Ishikawa (cell line): ENCODE results near the gene KHDRBS2.
A peak's percentile ranks its signal among the peaks of the same experiment; 100 is the strongest.

Source experiments
- CREB1 ChIP-seq: IDR thresholded peaks from 2 replicates; pipeline ENCODE4 v1.6.1; 2012; ENCODE audit warnings: low read depth
- EP300 ChIP-seq: IDR thresholded peaks from 2 replicates; pipeline ENCODE4 v1.6.1; 2012; ENCODE audit warnings: borderline replicate concordance

- TF ChIP-seq CREB1 (no peak), EP300 (peak; percentile 57; the same call in 1 of the 2 replicates)
Observed at GRCh38 chr6:62175195-62175594, 110.8 kb downstream of the KHDRBS2 start.
